Right cardiac atrium (tissue), 5 donors: Measurements from ENCODE around the gene POLD2. TPM values are rescaled to one million over a fixed set of nuclear protein-coding genes. Genes with fewer than 3 reads are reported as not detected.
A peak's percentile ranks its signal among the peaks of the same experiment; 100 is the strongest.

Experiments used
- ATAC-seq, 2 donors: fragments of 200-7000 bp; cut with Tn5 transposase; one replicate each; pipeline versions ENCODE4 v1.8.0 to v1.9.1; 2020; ENCODE audit warnings: moderate library complexity in 2 of 2, mild to moderate bottlenecking in 1 of 2
- DNase-seq, 3 donors: peaks; one replicate each; pipeline ENCODE4 v3.0.0-alpha.2; 2020
- H3K27ac ChIP-seq: one replicate; pipeline ENCODE4 v1.5.1; 2013; ENCODE audit warnings: mild to moderate bottlenecking, low read length, control low read depth, moderate library complexity
- H3K27me3 ChIP-seq: one replicate; pipeline ENCODE4 v1.6.1; 2013; ENCODE audit not compliant: control insufficient read depth, insufficient read depth
- H3K4me1 ChIP-seq: one replicate; pipeline ENCODE4 v1.6.1; 2013; ENCODE audit warnings: low read length; ENCODE audit not compliant: control insufficient read depth, insufficient read depth
- H3K4me3 ChIP-seq: one replicate; pipeline ENCODE4 v1.5.1; 2013; ENCODE audit warnings: low read length, control low read depth
- H3K9me3 ChIP-seq: one replicate; pipeline ENCODE4 v1.6.1; 2013; ENCODE audit warnings: low read length; ENCODE audit not compliant: control insufficient read depth
- WGBS: extraction: QIAGEN DNeasy Blood & Tissue Kit; methylation state at CpG from one replicate; pipeline ENCODE4 v1.1.7; 2013; 5-methylcytosine and 5-hydroxymethylcytosine counted together
- intact Hi-C, 4 donors: fragments of 100-400 bp; cut with DNase I; formaldehyde crosslinking; loops; one replicate each; pipeline versions ENCODE4 v1.11.0 to v1.14.0; 2022 to 2023
- polyA plus RNA-seq: library from polyadenylated mRNA; stranded (reverse); fragments of 200-250 nt; gene quantifications from one replicate; pipeline ENCODE4 v1.2.3, GENCODE V29; 2013
- total RNA-seq, 4 donors: library from RNA; stranded (reverse); fragmentation: NEBNext Ultra II Directional; extraction: Animal tissue kit (Norgen Biotek cat#: 25700); gene quantifications; one replicate each; pipeline ENCODE4 v1.2.1, GENCODE V29; 2021
- donor health status: healthy with polysubstance abuse.
- donor health status: DM: no; HTN: yes; CAD: no.
- donor health status: DM: no; HTN: no; CAD: no.
- donor health status: DM: no; HTN: yes; CAD: no; lungs with severe emphysema.
- donor health status: DM: yes; HTN: yes; CAD: no.

The POLD2 gene
- total and polyA plus RNA-seq, 5 donors: 85.8 to 110 (median 98.7) TPM

DNA sequence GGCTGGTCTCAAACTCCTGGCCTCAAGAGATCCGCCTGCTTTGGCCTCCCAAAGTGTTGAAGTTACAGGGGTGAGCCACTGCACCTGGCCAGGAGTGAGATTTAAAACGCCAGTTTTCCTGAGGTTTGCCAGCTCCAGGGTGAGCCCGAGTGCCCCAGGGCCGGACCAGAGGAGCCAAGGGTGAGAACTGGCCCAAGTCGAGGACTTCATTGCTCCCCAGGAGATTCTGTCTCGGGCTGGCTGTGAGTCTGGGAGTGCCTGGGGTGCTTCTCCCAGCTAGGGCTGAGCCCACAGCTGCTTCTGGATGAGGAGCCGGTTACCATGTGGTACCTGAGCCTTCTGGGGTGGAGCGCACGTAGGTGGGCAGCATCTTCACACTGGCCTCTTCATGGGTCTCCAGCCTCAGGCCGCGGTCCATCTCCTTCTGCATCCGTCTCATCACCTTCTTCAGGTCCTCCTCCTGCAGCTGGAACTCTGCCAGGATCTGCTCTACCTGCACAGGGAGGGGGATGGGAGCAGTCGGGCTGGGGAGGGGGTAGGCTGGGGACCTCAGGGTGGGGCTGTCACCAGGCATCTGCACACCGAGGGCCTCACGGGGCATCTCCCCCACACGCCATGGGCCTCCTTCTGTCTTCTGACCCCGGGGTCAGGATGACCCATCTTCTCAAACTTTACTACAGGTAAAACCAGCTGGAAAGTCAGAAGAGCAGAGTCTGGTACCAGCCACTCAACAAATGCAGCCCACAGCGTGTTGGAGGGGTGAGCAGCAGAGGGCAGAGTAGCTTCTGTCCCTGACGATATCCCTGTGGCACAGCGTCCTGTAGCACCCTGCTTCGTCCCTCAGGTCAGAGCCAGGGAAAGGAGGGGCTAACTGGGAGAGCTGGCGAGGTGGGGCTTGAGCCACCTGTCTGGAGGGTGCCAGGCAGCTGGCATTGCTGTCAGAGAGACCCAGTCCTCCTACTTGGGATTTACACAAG, 29.9 kb upstream of the POLD2 start:
- H3K4me1 ChIP-seq: no peaks in the 10 kb centered on the region
- ATAC-seq: peak in 1 of 2 donors; percentile 4
- intact Hi-C loops: no loop called here

DNA sequence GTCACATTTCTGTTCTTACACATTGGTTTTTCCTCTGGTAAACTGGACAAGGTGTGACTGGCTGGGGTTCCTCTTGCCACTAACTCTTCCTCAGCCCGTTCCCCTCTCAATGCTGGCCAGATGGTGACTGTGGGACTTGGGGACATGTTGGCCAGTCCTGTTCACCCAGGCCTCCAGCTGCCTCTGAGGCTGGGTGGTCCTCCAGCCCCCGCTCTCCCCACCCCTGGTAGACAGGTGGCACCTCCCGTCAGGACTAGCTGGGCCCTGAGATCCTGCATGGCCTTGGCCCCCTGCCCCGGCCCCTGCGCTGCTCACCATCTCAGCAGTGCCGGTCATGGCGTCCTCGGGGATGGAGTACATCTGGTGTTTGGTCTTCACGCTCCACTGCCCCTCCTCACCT, 28.6 kb upstream of the POLD2 start:
- peak in 1 of 3 donors; percentile 38 for DNase-seq

More for the DNA sequence above, 29.9 kb upstream of the POLD2 start:
- DNase-seq: peak in 1 of 3 donors; percentile 26
- no peaks in the 10 kb centered on the region for H3K27me3 ChIP-seq
- 83% methylated on average over 22 of the region's 22 CpGs for WGBS
- no peak overlapping the region for H3K27ac ChIP-seq
- H3K9me3 ChIP-seq: no peaks in the 10 kb centered on the region
- no peak overlapping the region for H3K4me3 ChIP-seq

DNA sequence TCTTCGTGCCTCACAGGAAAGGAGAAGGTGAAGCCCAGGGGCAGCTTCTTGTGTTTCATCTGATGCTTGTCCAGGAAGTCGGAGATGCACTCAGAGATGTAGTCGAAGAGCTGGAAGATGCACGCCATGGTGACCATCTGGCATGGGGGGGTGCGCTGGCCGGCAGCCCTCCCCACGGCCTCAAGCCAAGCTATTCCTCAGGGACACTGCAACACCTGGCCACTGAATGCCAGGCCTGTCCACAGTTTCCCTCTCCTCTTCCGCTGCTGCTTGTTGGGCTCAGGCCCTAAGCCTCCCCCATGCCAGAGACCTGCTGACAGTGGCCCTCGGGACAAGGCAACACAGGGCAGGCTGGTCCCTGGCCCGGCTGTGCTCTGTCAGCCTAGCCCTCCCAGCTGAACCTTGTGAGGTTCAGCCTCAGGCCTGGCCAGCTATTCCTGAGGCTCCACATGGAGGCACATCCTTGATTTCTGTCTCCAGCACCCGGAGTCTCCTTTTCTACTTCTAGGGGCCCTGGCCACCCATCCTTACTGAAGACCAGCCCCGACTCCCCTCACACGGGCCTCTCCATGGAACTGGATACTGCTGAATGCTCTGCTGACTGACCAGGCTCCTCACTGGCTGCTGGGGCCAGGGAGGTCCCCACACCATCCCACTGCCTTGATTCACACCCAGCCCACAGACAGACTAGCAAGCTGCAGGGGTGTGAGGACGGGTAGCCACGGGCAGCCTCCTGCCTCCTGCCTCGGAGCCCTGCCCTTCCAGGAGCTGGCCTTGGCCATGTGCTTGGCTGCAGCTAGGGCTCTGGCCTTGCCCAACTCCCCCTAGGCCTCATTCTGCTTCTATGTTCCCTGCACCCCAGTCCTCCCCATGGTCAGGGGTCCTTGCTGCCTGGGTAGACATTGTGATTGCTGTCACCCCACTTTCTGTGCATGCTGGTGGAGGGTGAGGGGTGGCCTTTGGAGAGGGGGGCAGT, 27.9 kb upstream of the POLD2 start:
- 86% methylated on average over 16 of the region's 16 CpGs for WGBS
- H3K27ac ChIP-seq: no peak overlapping the region
- ATAC-seq: no peak

More for the DNA sequence above, 28.6 kb upstream of the POLD2 start:
- H3K27ac ChIP-seq: no peak overlapping the region
- intact Hi-C loops: no loop called here
- H3K4me3 ChIP-seq: no peak overlapping the region
- 97% methylated on average over 9 of the region's 9 CpGs for WGBS
- no peak for ATAC-seq
- H3K4me1 ChIP-seq: no peaks in the 10 kb centered on the region
- no peaks in the 10 kb centered on the region for H3K27me3 ChIP-seq
- no peaks in the 10 kb centered on the region for H3K9me3 ChIP-seq

DNA sequence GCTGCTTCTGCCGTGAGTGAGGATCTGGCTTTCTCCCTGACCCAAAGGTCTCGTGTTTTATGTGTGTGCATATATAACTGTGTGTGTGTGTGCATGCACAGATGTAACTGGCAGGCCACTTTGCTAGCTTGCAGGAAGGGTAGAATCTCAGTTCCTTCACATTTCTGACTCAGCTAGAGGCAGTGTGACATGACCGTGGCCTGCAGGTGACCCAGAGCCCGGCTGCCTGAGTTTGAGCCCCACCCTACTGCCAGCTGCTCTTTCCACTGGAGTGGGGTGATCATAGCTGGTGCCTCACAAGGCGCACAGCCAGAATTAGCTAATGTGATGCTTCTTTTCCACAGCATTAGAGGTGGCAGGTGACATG, 27.1 kb upstream of the POLD2 start:
- Histone ChIP-seq H3K27ac (no peak overlapping the region), H3K27me3 (no peaks in the 10 kb centered on the region), H3K9me3 (no peaks in the 10 kb centered on the region), H3K4me1 (no peaks in the 10 kb centered on the region), H3K4me3 (no peak overlapping the region)
- DNase-seq (no peak), ATAC-seq (no peak)
- intact Hi-C loops: no loop called here
- 77% methylated on average over 5 of the region's 5 CpGs for WGBS

More for the DNA sequence above, 27.9 kb upstream of the POLD2 start:
- no peaks in the 10 kb centered on the region for H3K4me1 ChIP-seq
- no peaks in the 10 kb centered on the region for H3K27me3 ChIP-seq
- DNase-seq: no peak
- H3K9me3 ChIP-seq: no peaks in the 10 kb centered on the region
- intact Hi-C loops: no loop called here
- no peak overlapping the region for H3K4me3 ChIP-seq

DNA sequence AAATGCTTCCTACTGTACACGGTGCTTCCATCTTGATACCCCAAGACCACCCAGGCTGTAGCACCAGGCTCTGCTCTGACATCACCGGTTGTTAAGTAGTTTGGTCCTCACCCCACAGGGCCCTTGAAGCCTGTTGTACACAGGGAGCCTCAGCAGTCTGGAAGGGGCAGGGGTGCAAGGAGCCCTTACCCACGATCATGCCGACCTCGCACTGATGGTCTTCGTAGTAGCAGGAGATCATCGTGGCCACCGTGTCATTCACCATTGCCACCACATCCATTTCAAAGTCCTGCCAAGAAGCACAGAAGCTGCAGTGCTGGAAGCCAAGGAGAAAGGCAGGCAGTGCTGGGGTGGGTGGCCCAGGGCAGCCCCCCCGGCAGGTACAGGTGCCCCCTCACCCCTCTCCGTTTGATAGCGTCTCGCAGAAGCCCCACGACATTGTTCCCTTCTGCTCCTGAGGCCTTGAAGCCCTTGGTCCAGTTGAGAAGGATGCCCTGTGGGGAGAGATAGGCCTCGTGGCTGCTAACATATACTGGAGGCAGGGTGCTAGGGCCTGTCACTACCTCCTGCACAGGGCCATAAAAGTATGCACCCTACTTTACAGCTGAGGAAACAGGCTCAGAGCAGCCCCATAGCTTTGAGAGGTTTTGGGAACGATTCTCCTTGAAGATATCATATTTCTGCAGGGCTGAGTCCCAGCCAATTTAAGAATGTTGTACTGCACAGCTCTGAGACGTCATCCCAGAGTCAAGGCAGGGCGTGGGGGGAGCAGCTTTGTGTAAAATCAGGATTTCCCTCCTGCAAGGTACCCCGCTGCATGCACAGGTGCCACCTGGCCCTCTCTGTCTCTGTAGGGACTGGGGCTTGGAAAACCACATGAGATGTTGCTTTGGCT, 26.5 kb upstream of the POLD2 start:
- no peak overlapping the region for H3K4me3 ChIP-seq
- DNase-seq (peak in 1 of 3 donors; percentile 30), ATAC-seq (no peak)
- 83% methylated on average over 18 of the region's 18 CpGs for WGBS
- no peaks in the 10 kb centered on the region for H3K9me3 ChIP-seq
- no peaks in the 10 kb centered on the region for H3K27me3 ChIP-seq
- intact Hi-C loops: no loop called here
- H3K4me1 ChIP-seq: no peaks in the 10 kb centered on the region
- no peak overlapping the region for H3K27ac ChIP-seq

DNA sequence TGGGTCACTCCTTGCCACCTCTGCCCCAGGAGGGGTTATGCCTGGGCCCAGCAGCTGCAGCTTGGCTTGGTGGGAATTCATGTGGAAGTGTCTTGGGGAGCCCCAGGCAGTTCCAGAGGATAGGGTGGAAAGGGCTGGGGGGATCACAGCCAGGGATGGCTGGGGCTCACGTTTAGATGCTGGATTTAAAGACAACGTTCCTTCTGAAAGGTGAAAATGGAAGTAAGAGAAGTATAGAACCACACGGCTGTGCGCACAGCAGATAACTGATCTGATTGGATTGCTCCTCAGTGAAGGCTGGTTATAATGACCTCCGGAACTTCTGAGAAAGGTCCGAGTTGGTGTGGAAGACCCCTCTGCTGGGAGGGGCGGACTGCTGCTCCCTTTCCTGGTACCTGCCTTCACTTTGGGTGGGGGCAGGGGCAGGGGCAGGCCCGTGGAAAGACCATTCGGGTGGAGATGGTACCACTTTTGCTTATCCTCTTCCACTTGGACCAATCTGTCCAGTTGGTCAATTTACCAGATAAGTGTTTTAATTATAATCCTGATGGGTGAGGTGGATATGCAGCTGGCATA, 25.7 kb upstream of the POLD2 start:
- 88% methylated on average over 9 of the region's 9 CpGs for WGBS

DNA sequence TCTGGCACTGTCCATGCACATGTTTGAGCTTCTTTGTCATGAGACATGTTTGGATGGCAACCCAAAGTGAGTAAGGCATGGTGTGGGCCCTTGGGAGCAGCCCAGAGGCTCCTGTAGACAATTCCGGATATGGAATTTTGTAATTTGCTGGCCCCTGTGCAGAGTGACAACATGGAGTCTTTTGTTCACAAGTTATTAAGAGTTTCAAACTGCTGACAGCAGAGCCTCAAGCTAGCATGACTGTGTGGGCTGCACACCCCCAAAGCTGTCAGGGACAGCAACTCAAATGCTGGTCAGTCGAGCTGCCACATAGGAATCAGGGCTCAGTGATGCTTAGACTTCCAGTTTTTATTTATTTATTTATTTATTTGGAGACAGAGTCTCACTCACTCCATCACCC, 24.8 kb upstream of the POLD2 start:
- Histone ChIP-seq H3K9me3 (no peaks in the 10 kb centered on the region), H3K27ac (no peak overlapping the region), H3K4me1 (peaks cover 2% of the 10 kb centered on the region), H3K27me3 (no peaks in the 10 kb centered on the region), H3K4me3 (no peak overlapping the region)
- no peak for ATAC-seq
- DNase-seq: no peak
- intact Hi-C loops: no loop called here
- 62% methylated on average over 2 of the region's 2 CpGs for WGBS

More for the DNA sequence above, 25.7 kb upstream of the POLD2 start:
- H3K9me3 ChIP-seq: no peaks in the 10 kb centered on the region
- ATAC-seq (no peak), DNase-seq (no peak)
- no peaks in the 10 kb centered on the region for H3K4me1 ChIP-seq
- no peak overlapping the region for H3K4me3 ChIP-seq
- intact Hi-C loops: no loop called here
- no peaks in the 10 kb centered on the region for H3K27me3 ChIP-seq
- no peak overlapping the region for H3K27ac ChIP-seq

DNA sequence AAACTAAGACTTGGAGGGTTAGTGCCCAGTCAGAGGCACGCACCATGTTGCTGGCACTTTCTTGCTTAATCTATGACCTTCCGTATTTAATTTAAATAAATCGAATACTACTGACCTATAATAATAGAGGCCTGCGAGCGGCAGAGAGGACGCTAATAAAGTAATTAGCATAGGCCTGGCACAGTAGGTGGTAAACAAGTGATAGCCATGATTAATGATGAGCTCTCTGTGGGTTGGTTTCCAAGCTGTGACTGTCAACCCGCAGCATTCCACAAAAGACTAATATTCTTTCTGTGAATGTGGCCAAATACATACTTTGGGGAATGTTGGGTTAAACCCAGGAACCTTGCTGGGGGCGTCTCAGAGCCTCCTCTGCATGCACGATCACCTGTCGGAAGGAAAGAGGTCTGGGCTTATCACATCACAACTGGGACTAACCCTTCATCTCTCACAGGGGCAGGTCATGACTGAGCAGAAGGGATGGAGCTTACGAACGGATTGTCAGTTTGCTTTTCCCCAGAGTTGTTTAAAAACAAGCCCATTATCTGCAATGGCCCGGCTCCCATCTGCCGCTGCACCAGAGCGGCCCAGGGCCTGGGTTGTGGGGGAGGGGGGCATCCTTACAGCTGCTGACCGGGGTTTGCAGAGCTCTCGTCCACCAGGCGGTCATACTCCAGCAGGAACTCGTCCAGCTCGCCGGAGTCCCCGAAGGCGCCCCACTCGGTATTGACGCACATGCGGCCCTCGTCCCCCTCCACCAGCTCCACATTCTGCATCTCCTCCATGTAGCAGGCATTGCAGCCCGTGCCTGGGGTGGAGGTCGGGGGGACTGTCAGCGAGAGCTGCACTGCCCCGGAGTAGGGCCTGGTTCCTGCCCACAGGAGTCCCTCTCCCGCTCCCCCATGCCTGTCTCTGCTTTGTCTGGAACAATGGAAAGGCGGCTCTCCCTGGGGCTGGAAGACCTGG, 24.0 kb upstream of the POLD2 start:
- no peak overlapping the region for H3K27ac ChIP-seq
- ATAC-seq: no peak
- 48% methylated on average over 33 of the region's 33 CpGs for WGBS
- no peaks in the 10 kb centered on the region for H3K27me3 ChIP-seq
- no peaks in the 10 kb centered on the region for H3K9me3 ChIP-seq
- peaks cover 2% of the 10 kb centered on the region for H3K4me1 ChIP-seq
- H3K4me3 ChIP-seq: no peak overlapping the region
- intact Hi-C loops: no loop called here
- DNase-seq: peak in 2 of 3 donors; percentile 70 to 79
